T1000 (cell line): ENCODE data around the gene ABCB9.
"Not testable (repeated sequence)": the region's sequence is repeated elsewhere in the genome, so short reads cannot be mapped to it uniquely, and the experiment has no call there.

Source experiments
- DNase-seq: peaks from one replicate; lab custom pipeline; 2025; ENCODE audit warnings: mixed read lengths; lab: John Stamatoyannopoulos, UW

Gene ABCB9

GRCh38 chr12:122963941-122964265 is 2.4 kb downstream of the ABCB9 start:
- DNase-seq = no peak

- DNase-seq = no peak
These were observed 4.5 kb downstream of the ABCB9 start for GRCh38 chr12:122961531-122962329.

- DNase-seq = no peak
These were observed 6.1 kb downstream of the ABCB9 start for GRCh38 chr12:122960193-122960569.

GRCh38 chr12:122959566-122960192 is 6.6 kb downstream of the ABCB9 start:
- DNase-seq = no peak

GRCh38 chr12:122958198-122958888 is 7.9 kb downstream of the ABCB9 start:
- no peak for DNase-seq

- no peak for DNase-seq
These were observed 10.2 kb downstream of the ABCB9 start for GRCh38 chr12:122956035-122956434.

- no peak for DNase-seq
These were observed 11.1 kb downstream of the ABCB9 start for GRCh38 chr12:122955156-122955555.

GRCh38 chr12:122951979-122952892 is 14.0 kb downstream of the ABCB9 start:
- peak; percentile 98 for DNase-seq

GRCh38 chr12:122951406-122951805 is 14.9 kb downstream of the ABCB9 start:
- peak; percentile 80 for DNase-seq

- DNase-seq = no peak
These were observed 16.2 kb downstream of the ABCB9 start for GRCh38 chr12:122949816-122950675.

GRCh38 chr12:122949405-122949804 is 16.9 kb downstream of the ABCB9 start:
- DNase-seq = no peak

- no peak for DNase-seq
These were observed 17.7 kb downstream of the ABCB9 start for GRCh38 chr12:122948605-122949004.

GRCh38 chr12:122947352-122947792 is 18.9 kb downstream of the ABCB9 start:
- DNase-seq = no peak

- DNase-seq = peak; percentile 100
These were observed 19.4 kb downstream of the ABCB9 start for GRCh38 chr12:122946690-122947341.

- DNase-seq = peak; percentile 100
These were observed 21.4 kb downstream of the ABCB9 start for GRCh38 chr12:122944605-122945592.

- no peak for DNase-seq
These were observed 23.1 kb downstream of the ABCB9 start for GRCh38 chr12:122943196-122943595.

- DNase-seq = no peak
These were observed 23.6 kb downstream of the ABCB9 start for GRCh38 chr12:122942637-122943036.

- not testable (repeated sequence) for DNase-seq
These were observed 24.9 kb downstream of the ABCB9 start for GRCh38 chr12:122941351-122941750.

- no peak for DNase-seq
These were observed 27.1 kb downstream of the ABCB9 start for GRCh38 chr12:122939125-122939524.
